Medulla oblongata (tissue), 1 donor: ENCODE results near the gene PKNOX2.
A peak's percentile ranks its signal among the peaks of the same experiment; 100 is the strongest.
"Not testable (repeated sequence)": the region's sequence is repeated elsewhere in the genome, so short reads cannot be mapped to it uniquely, and the experiment has no call there.

Source experiments
- DNase-seq: peaks from one replicate; pipeline ENCODE4 v3.0.0-alpha.2; 2015; ENCODE audit errors: extremely low spot score

The PKNOX2 gene

DNA sequence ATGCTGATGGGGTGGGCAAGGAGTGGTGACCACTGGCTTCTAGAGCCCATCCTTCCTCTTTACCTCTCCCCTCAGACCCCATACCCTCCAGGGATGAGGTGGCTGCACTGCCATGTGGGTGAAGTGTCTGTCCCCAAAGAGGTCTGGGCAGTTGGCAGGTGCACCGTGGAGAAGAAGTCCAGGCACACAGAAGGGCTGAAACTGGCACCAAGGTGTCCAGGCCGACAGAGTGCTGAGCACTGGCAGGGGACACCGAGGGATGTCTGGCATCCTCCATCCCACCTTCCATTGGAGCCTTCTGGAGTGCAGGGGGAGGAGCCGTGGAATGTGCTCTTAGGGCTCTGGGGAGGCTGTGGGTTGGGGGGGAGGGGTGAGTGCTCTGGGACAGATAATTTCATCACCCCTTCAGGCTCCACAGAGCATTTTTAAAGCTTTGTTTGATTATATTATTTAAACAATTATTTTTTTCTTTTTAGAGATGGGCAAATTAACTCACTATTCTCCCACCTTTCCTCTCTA is 37.9 kb downstream of the PKNOX2 start:
- no peak for DNase-seq

- DNase-seq = no peak
Observed at GRCh38 chr11:125202977-125203376, 38.4 kb downstream of the PKNOX2 start.

DNA sequence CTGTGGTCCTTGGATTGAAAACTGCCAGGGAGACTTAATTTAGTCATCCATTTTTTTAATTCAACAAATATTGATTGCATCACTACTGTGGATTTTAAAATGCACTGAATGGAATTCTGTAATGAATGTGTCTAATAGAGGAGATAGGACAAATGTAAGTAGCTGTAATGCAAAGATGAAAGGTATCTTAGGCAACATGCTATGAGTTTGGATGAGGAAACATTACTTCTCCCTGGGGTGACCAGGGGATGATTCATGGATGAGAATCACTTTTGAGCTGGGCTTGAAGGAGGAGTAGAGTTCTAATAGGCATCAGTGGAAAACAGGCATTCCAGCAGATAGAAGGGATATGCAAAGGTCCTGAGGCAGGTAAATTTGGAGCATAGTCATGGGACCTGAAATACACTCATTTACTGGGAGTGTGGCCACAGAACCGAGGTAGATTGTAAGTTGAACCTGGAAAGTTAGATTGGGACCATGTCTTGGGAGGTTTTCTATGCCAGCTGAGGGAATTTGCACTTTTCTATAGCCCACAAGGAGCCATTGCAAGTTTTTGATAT is 43.4 kb downstream of the PKNOX2 start:
- DNase-seq = no peak

- DNase-seq = no peak
Observed at GRCh38 chr11:125210066-125210465, 45.5 kb downstream of the PKNOX2 start.

DNA sequence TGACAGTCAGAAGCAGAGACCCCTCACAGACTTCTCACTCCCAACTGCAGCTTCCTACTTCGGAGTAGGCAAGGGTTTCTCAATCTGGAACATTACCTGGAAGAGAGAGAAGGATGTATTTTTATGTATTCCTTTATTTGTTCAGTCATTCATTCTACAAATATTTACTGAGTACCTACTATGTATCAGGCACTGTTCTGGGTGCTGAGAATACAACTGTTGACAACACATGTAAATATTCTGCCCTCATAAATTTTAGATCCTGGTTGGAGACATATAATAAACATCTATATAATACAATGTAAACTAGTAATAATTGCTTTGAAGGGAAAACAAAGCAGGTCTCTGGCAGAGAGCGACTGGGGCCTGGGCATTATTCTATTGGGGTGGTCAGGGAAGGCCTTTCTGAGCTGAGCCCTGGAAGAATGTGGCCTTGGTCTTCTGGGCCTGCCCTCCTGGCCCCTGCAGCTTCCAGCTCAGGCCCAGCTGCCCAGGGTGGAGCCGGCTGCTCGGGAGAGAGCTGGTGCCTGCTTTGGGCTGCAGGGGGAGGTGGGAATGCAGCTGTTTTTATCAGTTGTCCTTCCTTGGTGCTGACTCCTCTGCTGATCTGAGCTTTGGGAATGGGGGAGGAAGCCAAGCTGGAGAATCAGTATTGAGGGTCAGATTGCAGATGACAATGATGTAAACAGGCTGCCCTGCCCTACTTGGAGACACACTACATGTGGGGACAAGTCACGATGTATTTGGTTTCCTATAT is 46.8 kb downstream of the PKNOX2 start:
- DNase-seq = no peak

GRCh38 chr11:125211948-125212340 is 47.4 kb downstream of the PKNOX2 start:
- DNase-seq = no peak

- DNase-seq = no peak
Observed at GRCh38 chr11:125214601-125215565, 50.3 kb downstream of the PKNOX2 start.

DNA sequence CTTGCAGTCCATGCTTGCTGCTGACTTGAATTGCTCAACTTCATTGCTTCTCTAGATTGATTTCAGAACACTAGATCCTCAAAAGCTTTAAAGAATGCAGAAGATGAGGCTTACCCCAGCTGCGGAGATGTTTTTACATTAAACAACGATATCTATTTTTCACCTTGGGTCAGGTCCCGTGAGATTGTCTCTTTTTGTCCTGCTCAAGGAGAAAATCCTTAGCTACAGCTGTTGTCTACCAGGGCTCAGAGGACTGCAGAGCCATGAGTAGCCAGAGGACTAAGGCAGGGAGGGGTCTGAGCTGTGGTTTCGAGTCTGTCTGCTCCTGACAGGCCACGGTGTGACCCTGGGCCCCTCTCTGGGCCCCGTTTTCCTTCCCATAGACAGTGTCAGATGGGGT is 51.4 kb downstream of the PKNOX2 start:
- DNase-seq = no peak

DNA sequence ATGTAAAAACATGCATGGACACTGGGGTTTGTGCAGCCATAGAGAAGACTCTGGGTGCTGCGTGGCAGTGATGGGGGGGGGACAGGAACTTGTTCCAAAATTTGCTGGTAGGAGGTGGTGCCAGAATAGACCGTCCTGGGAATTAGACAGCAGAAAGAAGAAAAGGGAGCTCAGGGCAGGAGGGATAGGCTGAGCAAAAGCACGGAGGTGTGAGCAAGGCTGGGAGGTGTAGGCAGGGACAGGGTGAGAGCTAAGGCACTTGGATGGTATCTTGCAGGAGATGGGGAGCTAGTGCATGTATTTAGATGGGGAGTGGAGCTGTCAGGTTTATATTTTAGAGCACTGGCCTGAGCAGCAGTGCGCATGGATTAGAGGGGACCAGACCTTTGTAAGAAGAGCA is 53.8 kb downstream of the PKNOX2 start:
- no peak for DNase-seq

GRCh38 chr11:125221461-125221860 is 56.9 kb downstream of the PKNOX2 start:
- DNase-seq = no peak

GRCh38 chr11:125222494-125222893 is 57.9 kb downstream of the PKNOX2 start:
- DNase-seq = no peak

- DNase-seq = not testable (repeated sequence)
Observed at GRCh38 chr11:125223161-125223560, 58.6 kb downstream of the PKNOX2 start.

- peak; percentile 63 for DNase-seq
Observed at GRCh38 chr11:125223901-125224361, 59.4 kb downstream of the PKNOX2 start.

- DNase-seq = peak; percentile 20
Observed at GRCh38 chr11:125224391-125225021, 60.0 kb downstream of the PKNOX2 start.

DNA sequence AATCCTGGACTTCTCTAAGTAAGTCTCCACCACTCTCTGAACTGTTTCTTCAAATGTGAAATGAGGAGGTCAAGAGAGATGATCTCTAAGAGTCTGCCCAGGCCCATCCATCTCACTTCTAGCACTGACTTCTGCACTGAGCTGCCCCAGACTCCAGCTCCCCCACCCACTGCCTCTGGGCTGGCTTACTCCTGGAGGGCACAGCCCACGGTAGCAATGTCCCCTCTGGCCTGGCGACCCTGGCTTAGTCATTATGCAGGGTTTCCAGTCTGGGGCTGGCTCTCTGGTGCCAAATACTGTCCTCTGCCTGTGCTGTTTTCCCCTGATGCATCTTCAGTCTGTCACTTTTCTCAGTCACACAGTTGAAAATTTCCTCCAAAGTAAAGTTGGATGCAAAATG is 60.9 kb downstream of the PKNOX2 start:
- no peak for DNase-seq

GRCh38 chr11:125226031-125226430 is 61.5 kb downstream of the PKNOX2 start:
- no peak for DNase-seq

- DNase-seq = no peak
Observed at GRCh38 chr11:125226706-125227105, 62.2 kb downstream of the PKNOX2 start.

GRCh38 chr11:125227151-125227550 is 62.6 kb downstream of the PKNOX2 start:
- no peak for DNase-seq

GRCh38 chr11:125228445-125228844 is 63.9 kb downstream of the PKNOX2 start:
- no peak for DNase-seq

DNA sequence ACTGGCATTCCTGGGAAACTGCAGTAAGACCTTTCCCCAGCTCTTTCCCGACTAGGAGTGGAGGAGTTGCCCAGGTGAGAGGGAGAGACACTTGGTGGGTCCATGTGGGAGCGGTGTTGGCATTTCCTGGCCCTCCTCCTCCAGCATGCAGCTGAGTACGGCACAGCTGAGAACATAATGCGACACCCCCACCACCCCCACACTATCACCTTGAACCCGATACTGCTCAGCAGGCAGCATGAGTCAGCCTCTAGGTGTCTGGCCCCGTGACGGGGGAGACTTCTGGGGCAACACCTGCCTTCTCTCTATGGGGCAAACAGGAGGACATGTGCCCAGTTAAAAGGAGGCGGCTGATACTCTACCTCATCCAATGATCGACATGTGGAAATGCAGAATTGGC is 64.4 kb downstream of the PKNOX2 start:
- no peak for DNase-seq

DNA sequence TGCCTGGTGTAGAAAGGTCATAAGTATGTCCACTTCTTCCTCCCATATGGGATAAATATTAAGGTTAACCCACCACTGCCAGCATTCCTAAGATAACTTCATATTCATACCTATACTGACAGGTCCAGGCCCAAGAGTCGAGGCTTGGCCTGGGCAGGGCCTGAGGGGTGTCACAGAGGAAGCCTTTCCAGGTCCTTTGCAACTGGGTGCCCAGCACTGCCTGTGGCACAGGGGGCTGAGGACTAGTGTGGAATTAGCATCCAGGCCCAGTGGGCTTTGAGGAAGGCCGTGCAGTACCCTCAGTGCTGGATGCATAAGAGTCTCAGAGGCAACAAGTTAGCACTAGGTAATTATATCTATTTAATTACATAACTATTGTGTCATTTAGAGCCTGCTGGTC is 65.4 kb downstream of the PKNOX2 start:
- no peak for DNase-seq

GRCh38 chr11:125233116-125233515 is 68.6 kb downstream of the PKNOX2 start:
- no peak for DNase-seq
